ENCODE measurements around the gene PDE1C. TPM values are rescaled to one million over a fixed set of nuclear protein-coding genes. Genes with fewer than 3 reads are reported as not detected.

PDE1C gene
- total and polyA plus RNA-seq, 4 experiments from 2014 or later, result not detected

DNA sequence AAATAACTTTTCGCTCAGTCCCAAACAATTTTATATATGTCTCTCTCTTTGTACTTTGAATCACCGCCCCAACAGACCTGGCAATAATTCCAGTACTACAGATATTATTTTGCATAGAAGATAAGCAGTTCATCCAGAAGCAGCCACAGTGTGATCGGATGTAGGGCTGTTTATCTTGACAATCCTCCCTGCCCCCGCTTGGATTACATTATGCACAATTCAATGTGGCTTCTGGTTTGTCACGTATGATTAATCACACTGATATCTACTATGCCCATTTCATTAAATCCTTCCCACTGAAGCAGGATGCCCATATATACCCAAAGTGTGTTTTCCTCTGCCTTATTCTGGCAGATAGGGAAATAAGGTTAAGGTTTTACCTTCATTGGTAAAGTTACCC, 115.2 kb downstream of the PDE1C start:
- H3K4me3 Mint-ChIP-seq, result no peak overlapping the region
- Histone ChIP-seq H3K4me3 (ENCODE audit: low read length in 2 of 2) (no peak overlapping the region), H3K27me3 (ENCODE audit: insufficient read depth, low read length) (no peaks in the 10 kb centered on the region), H3K36me3 (ENCODE audit: insufficient read depth, low read length) (no peaks in the 10 kb centered on the region), H3K27ac (ENCODE audit: low read depth, low read length) (no peak overlapping the region), H3K9me3 (ENCODE audit: control insufficient read depth in 1 of 2, low read length in 2 of 2) (no peaks in the 10 kb centered on the region), H3K4me1 (ENCODE audit: insufficient read depth, low read length) (no peaks in the 10 kb centered on the region)
- no peak overlapping the region for H3K27ac Mint-ChIP-seq
- H3K27me3 Mint-ChIP-seq, result no peaks in the 10 kb centered on the region
- CTCF ChIA-PET (ENCODE audit: partially characterized antibody), result no interaction called here
- H3K36me3 Mint-ChIP-seq, result no peaks in the 10 kb centered on the region
- no peaks in the 10 kb centered on the region for H3K4me1 Mint-ChIP-seq
- POLR2A ChIA-PET (ENCODE audit: partially characterized antibody), result no interaction called here
- no peak for DNase-seq
- peaks cover 0 to 6% (median 3%) of the 10 kb centered on the region in 8 donors for H3K9me3 Mint-ChIP-seq
- intact Hi-C loops (cut with micrococcal nuclease), result no loop called here

DNA sequence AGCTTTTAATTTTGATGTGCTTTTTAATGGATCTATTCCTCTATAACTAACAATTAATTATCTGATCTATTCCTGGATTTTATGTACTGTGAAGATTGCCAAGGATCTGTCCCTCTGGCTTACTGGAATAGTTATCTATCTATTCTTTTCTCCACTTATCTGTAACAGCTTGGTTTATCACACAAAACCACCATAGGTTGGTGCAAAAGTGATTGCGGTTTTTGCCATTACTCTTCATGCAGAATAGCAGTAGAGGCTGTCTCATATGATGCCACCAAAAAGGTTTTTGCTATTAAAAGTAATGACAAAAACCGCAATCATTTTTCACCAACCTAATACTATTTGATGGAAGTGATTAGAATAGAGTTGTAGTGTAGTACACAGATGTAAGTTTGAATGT, 115.7 kb downstream of the PDE1C start:
- DNase-seq, result no peak
- Mint-ChIP-seq H3K27me3 (no peaks in the 10 kb centered on the region), H3K4me3 (no peak overlapping the region), H3K9me3 (peaks cover 0 to 6% (median 3%) of the 10 kb centered on the region in 8 donors), H3K36me3 (no peaks in the 10 kb centered on the region), H3K27ac (no peak overlapping the region), H3K4me1 (no peaks in the 10 kb centered on the region)
- Histone ChIP-seq H3K36me3 (ENCODE audit: insufficient read depth, low read length) (no peaks in the 10 kb centered on the region), H3K4me3 (ENCODE audit: low read length in 2 of 2) (no peak overlapping the region), H3K4me1 (ENCODE audit: insufficient read depth, low read length) (no peaks in the 10 kb centered on the region), H3K27me3 (ENCODE audit: insufficient read depth, low read length) (no peaks in the 10 kb centered on the region), H3K9me3 (ENCODE audit: control insufficient read depth in 1 of 2, low read length in 2 of 2) (no peaks in the 10 kb centered on the region), H3K27ac (ENCODE audit: low read depth, low read length) (no peak overlapping the region)
- ChIA-PET CTCF (ENCODE audit: partially characterized antibody) (no interaction called here), POLR2A (ENCODE audit: partially characterized antibody) (no interaction called here)
- intact Hi-C loops (cut with micrococcal nuclease), result no loop called here

DNA sequence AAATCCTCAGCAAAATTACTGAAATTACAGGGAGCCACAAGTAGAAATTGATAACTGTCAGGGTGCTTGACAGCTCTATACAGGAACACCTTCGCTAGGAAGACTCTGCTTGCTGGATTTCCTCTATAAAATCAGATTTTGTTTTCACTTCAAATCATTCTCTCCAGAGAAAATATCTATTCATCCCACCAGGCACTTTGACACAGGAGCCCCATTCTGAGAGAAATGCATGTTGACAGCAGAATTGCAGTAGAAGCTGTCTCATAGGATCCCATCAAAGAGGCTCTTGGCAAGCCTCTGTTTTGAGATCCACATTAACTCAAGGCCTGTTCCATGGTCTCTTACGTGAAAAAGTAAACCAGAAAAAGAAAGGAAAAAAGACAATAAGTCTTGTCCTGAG, 116.8 kb downstream of the PDE1C start:
- Mint-ChIP-seq H3K27me3 (no peaks in the 10 kb centered on the region), H3K27ac (no peak overlapping the region), H3K4me1 (no peaks in the 10 kb centered on the region), H3K36me3 (no peaks in the 10 kb centered on the region), H3K9me3 (peaks cover 0 to 5% (median 2%) of the 10 kb centered on the region in 8 donors), H3K4me3 (no peak overlapping the region)
- no peaks in the 10 kb centered on the region for H3K27me3 ChIP-seq (ENCODE audit: insufficient read depth, low read length)
- no peak overlapping the region for H3K4me3 ChIP-seq (ENCODE audit: low read length in 2 of 2)
- no peak overlapping the region for H3K27ac ChIP-seq (ENCODE audit: low read depth, low read length)
- no peaks in the 10 kb centered on the region for H3K4me1 ChIP-seq (ENCODE audit: insufficient read depth, low read length)
- DNase-seq, result no peak
- ChIA-PET POLR2A (ENCODE audit: partially characterized antibody) (no interaction called here), CTCF (ENCODE audit: partially characterized antibody) (no interaction called here)
- no peaks in the 10 kb centered on the region for H3K9me3 ChIP-seq (ENCODE audit: control insufficient read depth in 1 of 2, low read length in 2 of 2)
- H3K36me3 ChIP-seq (ENCODE audit: insufficient read depth, low read length), result no peaks in the 10 kb centered on the region
- intact Hi-C loops (cut with micrococcal nuclease), result no loop called here

DNA sequence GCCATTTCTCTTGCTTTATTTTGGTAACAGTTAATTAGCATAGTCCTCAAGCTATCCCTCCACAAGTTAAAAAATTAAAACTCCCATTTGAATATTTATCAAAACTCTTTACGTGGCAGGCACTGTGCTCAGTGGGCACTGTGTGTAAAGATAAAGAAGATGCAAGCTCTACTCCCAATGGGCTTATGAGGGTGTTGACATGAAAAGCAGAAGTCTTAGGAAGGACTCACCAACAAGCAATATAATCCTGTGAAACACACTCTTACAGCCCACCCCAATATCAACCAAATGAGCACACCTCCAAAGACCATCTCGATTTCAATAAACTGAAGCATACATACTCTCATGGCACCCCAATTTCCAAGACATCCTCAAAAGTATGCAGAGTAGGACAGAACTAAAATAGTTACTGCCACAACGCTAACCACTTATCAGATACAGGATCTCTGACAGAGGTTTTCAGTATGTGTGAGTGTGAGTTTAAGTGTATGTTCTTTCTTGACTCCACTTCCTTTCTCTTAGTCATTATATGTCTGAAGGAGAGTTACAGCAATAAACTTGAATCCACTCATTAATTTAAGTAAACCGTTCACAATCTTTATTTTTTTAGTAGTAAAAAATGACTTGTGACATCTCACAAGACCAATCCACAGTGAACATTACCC, 120.0 kb downstream of the PDE1C start:
- ChIA-PET CTCF (ENCODE audit: partially characterized antibody) (no interaction called here), POLR2A (ENCODE audit: partially characterized antibody) (no interaction called here)
- H3K27me3 Mint-ChIP-seq, result no peaks in the 10 kb centered on the region
- no peaks in the 10 kb centered on the region for H3K9me3 ChIP-seq (ENCODE audit: control insufficient read depth in 1 of 2, low read length in 2 of 2)
- intact Hi-C loops (cut with micrococcal nuclease), result no loop called here
- no peaks in the 10 kb centered on the region for H3K4me1 ChIP-seq (ENCODE audit: insufficient read depth, low read length)
- H3K27ac ChIP-seq (ENCODE audit: low read depth, low read length), result no peak overlapping the region
- H3K4me3 ChIP-seq (ENCODE audit: low read length in 2 of 2), result no peak overlapping the region
- no peaks in the 10 kb centered on the region for H3K36me3 ChIP-seq (ENCODE audit: insufficient read depth, low read length)
- DNase-seq, result no peak
- H3K27ac Mint-ChIP-seq, result no peak overlapping the region
- no peak overlapping the region for H3K4me3 Mint-ChIP-seq
- H3K27me3 ChIP-seq (ENCODE audit: insufficient read depth, low read length), result no peaks in the 10 kb centered on the region
- H3K9me3 Mint-ChIP-seq, result peaks cover 0 to 13% (median 6%) of the 10 kb centered on the region in 8 donors
- no peaks in the 10 kb centered on the region for H3K4me1 Mint-ChIP-seq
- H3K36me3 Mint-ChIP-seq, result no peaks in the 10 kb centered on the region

DNA sequence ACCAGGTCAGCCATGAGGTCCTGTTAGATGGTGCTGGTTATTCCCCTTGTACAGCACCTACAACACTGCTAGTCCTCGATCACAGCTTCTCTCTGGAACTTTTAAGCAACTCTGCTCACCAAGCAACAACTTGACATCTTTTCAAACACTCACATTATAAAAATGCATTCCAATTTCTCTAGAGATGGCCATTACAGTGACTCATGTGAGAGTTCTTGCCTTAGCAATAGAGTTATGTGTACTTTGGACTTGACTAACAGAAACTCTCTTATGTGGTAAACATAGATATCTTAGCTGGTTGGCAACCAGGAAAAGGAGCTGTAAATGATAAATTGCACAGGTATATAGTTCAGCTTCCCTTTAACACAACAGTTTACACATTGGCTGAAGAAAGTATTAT, 122.2 kb downstream of the PDE1C start:
- Mint-ChIP-seq H3K27ac (no peak overlapping the region), H3K9me3 (peaks cover 2 to 18% (median 8%) of the 10 kb centered on the region in 8 donors), H3K27me3 (no peaks in the 10 kb centered on the region), H3K4me3 (no peak overlapping the region), H3K4me1 (no peaks in the 10 kb centered on the region), H3K36me3 (no peaks in the 10 kb centered on the region)
- H3K4me1 ChIP-seq (ENCODE audit: insufficient read depth, low read length), result no peaks in the 10 kb centered on the region
- H3K27ac ChIP-seq (ENCODE audit: low read depth, low read length), result no peak overlapping the region
- CTCF ChIA-PET (ENCODE audit: partially characterized antibody), result interaction anchor here (1.6 kb wide), 1 partner anchor 12 kb away, joined by 3 read pairs; no protein-coding TSS in a partner anchor
- no peak for DNase-seq
- no peak overlapping the region for H3K4me3 ChIP-seq (ENCODE audit: low read length in 2 of 2)
- no peaks in the 10 kb centered on the region for H3K27me3 ChIP-seq (ENCODE audit: insufficient read depth, low read length)
- POLR2A ChIA-PET (ENCODE audit: partially characterized antibody), result no interaction called here
- H3K36me3 ChIP-seq (ENCODE audit: insufficient read depth, low read length), result no peaks in the 10 kb centered on the region
- intact Hi-C loops (cut with micrococcal nuclease), result no loop called here
- H3K9me3 ChIP-seq (ENCODE audit: control insufficient read depth in 1 of 2, low read length in 2 of 2), result no peaks in the 10 kb centered on the region

DNA sequence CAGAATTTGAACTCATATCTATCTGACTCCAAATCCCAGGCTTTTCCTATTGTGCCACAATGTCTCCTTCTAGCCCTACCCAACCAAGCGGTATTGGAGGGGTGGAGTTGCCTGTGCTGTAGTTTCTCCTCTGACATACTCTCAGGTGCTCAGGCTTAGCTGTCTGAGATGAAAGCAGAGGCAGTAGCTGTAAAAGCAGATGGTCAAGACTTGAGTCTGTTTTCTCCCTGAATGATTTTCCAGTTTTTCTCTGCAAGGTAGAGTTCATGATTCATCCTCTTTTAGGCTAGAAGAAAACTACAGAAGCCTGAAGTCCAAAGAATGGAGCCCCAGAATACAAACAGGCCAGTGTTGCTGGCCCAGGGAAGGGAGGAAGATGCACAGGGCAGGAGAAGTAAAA, 130.0 kb downstream of the PDE1C start:
- H3K27me3 Mint-ChIP-seq, result no peaks in the 10 kb centered on the region
- Histone ChIP-seq H3K4me1 (ENCODE audit: insufficient read depth, low read length) (no peaks in the 10 kb centered on the region), H3K4me3 (ENCODE audit: low read length in 2 of 2) (no peak overlapping the region), H3K9me3 (ENCODE audit: control insufficient read depth in 1 of 2, low read length in 2 of 2) (no peaks in the 10 kb centered on the region), H3K36me3 (ENCODE audit: insufficient read depth, low read length) (no peaks in the 10 kb centered on the region), H3K27ac (ENCODE audit: low read depth, low read length) (no peak overlapping the region), H3K27me3 (ENCODE audit: insufficient read depth, low read length) (no peaks in the 10 kb centered on the region)
- no peak for DNase-seq
- H3K4me1 Mint-ChIP-seq, result no peaks in the 10 kb centered on the region
- CTCF ChIA-PET (ENCODE audit: partially characterized antibody), result no interaction called here
- no peak overlapping the region for H3K27ac Mint-ChIP-seq
- no peaks in the 10 kb centered on the region for H3K36me3 Mint-ChIP-seq
- intact Hi-C loops (cut with micrococcal nuclease), result no loop called here
- no peak overlapping the region for H3K4me3 Mint-ChIP-seq
- POLR2A ChIA-PET (ENCODE audit: partially characterized antibody), result no interaction called here
- H3K9me3 Mint-ChIP-seq, result peaks cover 2 to 8% (median 4%) of the 10 kb centered on the region in 8 donors

DNA sequence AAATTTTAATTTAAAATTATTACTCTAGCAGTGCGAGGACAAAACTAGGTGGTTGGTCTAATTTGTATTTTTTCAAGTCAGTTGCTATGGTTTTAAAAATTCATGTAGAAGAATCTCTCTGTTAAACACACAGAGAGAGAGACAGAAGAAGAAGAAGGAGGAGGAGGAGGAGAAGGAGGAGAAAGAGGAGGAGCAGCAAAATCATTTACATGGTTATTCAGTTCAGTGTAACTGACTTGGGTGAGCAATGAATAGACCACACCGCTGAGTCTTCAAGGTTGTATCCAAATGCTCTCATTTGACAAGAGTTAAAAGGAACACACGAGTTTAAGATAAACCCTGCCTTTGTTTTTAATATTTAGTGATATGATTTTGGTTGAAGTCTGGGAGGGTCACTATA, 131.1 kb downstream of the PDE1C start:
- Mint-ChIP-seq H3K9me3 (peaks cover 1 to 13% (median 3%) of the 10 kb centered on the region in 8 donors), H3K27ac (no peak overlapping the region), H3K27me3 (no peaks in the 10 kb centered on the region), H3K4me1 (no peaks in the 10 kb centered on the region), H3K4me3 (no peak overlapping the region), H3K36me3 (no peaks in the 10 kb centered on the region)
- no peaks in the 10 kb centered on the region for H3K4me1 ChIP-seq (ENCODE audit: insufficient read depth, low read length)
- no peak overlapping the region for H3K4me3 ChIP-seq (ENCODE audit: low read length in 2 of 2)
- H3K9me3 ChIP-seq (ENCODE audit: control insufficient read depth in 1 of 2, low read length in 2 of 2), result no peaks in the 10 kb centered on the region
- H3K27ac ChIP-seq (ENCODE audit: low read depth, low read length), result no peak overlapping the region
- DNase-seq, result no peak
- CTCF ChIA-PET (ENCODE audit: partially characterized antibody), result no interaction called here
- no peaks in the 10 kb centered on the region for H3K27me3 ChIP-seq (ENCODE audit: insufficient read depth, low read length)
- intact Hi-C loops (cut with micrococcal nuclease), result no loop called here
- H3K36me3 ChIP-seq (ENCODE audit: insufficient read depth, low read length), result no peaks in the 10 kb centered on the region
- POLR2A ChIA-PET (ENCODE audit: partially characterized antibody), result no interaction called here

DNA sequence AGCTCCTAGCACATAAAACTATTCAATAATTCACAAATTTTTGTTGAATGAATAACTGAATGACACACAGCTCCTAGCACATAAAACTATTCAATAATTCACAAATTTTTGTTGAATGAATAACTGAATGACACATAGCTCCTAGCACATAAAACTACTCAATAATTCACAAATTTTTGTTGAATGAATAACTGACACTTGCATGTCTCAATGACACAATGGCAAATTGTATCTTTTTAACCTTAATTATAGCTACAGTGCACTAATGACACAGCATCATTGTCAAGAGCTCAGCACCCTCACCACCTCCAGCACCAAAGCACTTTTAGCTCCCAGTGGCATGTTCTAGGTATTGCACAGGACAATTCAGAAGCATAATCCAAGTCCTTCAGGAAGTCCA, 131.6 kb downstream of the PDE1C start:
- no peaks in the 10 kb centered on the region for H3K36me3 ChIP-seq (ENCODE audit: insufficient read depth, low read length)
- intact Hi-C loops (cut with micrococcal nuclease), result no loop called here
- H3K27me3 ChIP-seq (ENCODE audit: insufficient read depth, low read length), result no peaks in the 10 kb centered on the region
- ChIA-PET CTCF (ENCODE audit: partially characterized antibody) (interaction anchor here (0.7 kb wide), 1 partner anchor 18 kb away, joined by 4 read pairs; no protein-coding TSS in a partner anchor), POLR2A (ENCODE audit: partially characterized antibody) (no interaction called here)
- H3K9me3 ChIP-seq (ENCODE audit: control insufficient read depth in 1 of 2, low read length in 2 of 2), result no peaks in the 10 kb centered on the region
- no peaks in the 10 kb centered on the region for H3K4me1 ChIP-seq (ENCODE audit: insufficient read depth, low read length)
- Mint-ChIP-seq H3K27me3 (no peaks in the 10 kb centered on the region), H3K4me1 (no peaks in the 10 kb centered on the region), H3K36me3 (no peaks in the 10 kb centered on the region), H3K27ac (no peak overlapping the region), H3K9me3 (peaks cover 0 to 12% (median 3%) of the 10 kb centered on the region in 8 donors), H3K4me3 (no peak overlapping the region)
- no peak overlapping the region for H3K27ac ChIP-seq (ENCODE audit: low read depth, low read length)
- no peak overlapping the region for H3K4me3 ChIP-seq (ENCODE audit: low read length in 2 of 2)
- DNase-seq, result no peak
